HG03135 (cell line): ENCODE results near the gene CFAP46.

Experiments
- ATAC-seq: cut with Tn5 transposase; IDR thresholded peaks from one replicate; pipeline ENCODE4 v1.9.1; 2021; ENCODE audit warnings: mild to moderate bottlenecking, moderate library complexity; ENCODE audit not compliant: unreplicated experiment

CFAP46 gene

GRCh38 chr10:132865851-132866600 is 76.3 kb downstream of the CFAP46 start:
- ATAC-seq = no peak

- no peak for ATAC-seq
Measured at GRCh38 chr10:132865171-132865631, 77.2 kb downstream of the CFAP46 start.

DNA sequence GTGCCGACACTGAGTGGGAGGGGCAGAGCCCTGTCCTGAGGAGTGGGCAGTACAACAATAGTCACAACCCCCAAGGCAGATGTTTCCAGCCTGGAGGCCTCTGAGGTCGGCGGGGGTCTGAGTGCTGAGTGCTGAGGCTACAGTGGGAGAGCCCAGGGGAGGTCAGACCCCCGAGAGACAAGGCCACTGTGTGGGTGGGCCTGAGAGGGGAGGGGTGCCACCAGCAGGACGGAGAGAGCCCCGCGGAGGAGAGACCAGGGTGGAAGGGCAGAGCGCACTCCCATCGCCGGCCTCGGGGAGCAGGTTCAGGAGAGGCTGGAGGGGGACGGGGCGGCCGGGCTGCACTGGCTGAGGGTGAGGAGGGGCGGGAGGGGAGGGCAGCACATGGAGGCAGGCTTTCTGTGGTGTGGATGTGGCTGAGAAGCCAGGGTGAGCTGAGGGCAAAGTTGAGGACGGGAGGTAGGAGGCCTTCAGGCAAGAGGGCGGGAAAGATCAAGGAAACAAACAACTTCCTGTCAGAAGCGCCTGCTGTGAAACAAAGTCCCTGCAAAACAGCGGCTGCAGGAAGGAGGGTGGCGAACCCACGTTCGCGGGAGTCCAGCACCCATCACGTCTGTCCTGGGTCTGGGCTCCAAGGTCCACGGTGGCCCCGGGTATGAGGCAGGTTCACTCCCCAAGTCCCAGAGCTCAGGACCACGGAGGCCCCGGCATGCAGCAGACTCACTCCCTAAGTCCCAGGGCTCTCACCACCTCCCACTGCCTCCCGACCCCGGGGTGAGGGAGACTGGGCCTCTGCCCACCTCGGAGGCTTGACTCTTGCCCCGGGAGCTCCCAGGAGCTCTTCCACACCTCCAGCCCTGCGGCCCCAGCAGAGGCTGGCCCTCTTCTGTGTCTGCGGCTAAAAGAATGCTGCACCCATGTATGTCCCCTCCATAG is 79.6 kb downstream of the CFAP46 start:
- ATAC-seq = no peak

- no peak for ATAC-seq
Measured at GRCh38 chr10:132861884-132862461, 80.4 kb downstream of the CFAP46 start.

DNA sequence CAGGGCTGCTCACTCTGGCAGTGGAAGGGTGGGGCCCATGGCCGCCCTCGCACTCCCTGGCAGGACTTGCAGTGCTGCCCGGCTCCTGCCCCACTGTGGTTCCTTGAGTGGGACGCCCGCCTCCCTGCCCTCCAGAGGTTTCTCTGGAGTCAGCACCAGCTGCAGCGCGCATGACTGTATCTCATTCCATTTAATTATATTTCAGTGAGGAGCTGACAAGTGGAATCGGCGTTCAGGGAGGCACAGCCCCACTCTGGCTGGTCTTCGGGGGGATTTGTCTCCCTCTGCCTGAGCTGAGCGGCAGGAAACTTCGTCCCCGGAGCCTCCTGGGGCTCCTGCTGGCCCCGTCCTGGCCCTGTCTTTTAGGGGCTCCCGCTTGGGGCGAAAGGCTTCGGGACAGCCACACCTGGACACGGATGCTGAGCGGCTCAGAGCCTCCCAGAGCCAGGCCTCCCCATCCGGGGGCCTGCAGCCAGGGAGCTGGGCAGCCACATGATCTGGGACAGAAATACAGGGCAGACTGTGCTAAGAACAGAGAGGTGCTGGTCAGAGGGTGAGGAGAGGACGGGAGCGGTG is 81.2 kb downstream of the CFAP46 start:
- no peak for ATAC-seq

DNA sequence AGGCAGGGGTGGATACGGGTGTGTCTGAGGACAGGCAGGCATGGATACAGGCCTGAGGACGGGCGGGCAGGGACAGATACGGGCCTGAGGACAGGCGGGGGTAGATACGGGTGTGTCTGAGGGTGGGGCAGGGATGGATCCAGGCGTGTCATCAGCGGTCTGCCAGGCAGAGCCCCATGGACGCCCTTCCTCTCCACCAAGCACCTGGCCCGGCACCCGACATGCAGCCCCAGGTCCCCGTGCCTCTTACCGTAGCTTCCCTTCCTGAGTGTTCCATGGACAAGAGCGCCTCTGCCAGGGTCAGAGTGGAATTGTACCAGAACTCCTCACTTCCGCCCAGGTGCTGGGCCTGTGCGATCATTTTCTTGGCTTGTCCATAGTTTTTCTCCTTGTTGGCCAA is 81.8 kb downstream of the CFAP46 start:
- ATAC-seq = no peak

GRCh38 chr10:132859084-132859855 is 83.1 kb downstream of the CFAP46 start:
- no peak for ATAC-seq

GRCh38 chr10:132858121-132859081 is 84.0 kb downstream of the CFAP46 start:
- no peak for ATAC-seq

GRCh38 chr10:132856869-132857524 is 85.4 kb downstream of the CFAP46 start:
- no peak for ATAC-seq

GRCh38 chr10:132855889-132856288 is 86.5 kb downstream of the CFAP46 start:
- ATAC-seq = no peak

GRCh38 chr10:132851451-132851850 is 90.9 kb downstream of the CFAP46 start:
- ATAC-seq = no peak

- no peak for ATAC-seq
Measured at GRCh38 chr10:132850896-132851295, 91.5 kb downstream of the CFAP46 start.

DNA sequence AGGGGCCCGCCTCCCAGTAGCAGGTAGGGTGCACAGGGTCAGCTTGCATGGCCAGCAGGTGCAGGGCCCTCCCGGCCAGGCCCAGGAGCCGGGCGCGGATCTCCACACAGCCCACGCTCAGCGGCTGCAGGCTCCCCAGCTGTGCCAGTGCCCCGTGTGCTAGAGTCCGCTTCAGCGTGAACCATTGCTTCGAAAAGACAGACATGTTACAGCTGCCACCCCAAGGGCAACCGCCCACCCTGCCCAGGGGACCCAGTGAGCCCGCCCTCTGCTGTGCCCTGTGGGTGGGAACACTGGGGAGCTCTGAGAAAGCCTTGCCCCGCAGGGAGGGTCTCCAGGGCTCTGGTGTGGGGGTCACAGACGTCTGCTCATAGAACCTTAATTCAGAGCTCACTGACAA is 92.1 kb downstream of the CFAP46 start:
- ATAC-seq = no peak

DNA sequence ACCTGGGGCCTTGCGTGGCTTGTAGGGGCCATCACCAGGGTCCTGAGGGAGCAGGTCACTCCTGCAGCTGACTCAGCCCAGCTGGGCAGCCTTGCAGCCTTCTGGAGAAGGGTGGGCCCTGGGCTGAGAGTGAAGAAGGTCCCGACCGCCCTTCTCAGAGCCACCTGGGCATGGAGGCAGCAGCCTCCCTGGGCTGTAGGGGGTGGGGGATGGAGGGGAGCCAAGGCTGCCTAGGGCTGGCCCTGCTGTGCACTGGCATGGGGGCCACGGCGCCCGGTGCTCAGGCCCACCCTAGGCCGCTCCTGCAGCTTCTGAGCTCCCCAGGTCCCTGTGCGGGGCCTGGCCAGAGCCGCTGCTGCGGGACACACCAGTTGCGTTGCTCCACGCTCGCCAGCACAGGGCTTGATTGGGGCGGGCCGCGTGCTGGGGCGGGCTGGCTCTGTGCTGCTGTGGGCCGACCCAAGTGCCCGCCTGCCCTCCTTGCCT is 92.8 kb downstream of the CFAP46 start:
- no peak for ATAC-seq

GRCh38 chr10:132848951-132849545 is 93.3 kb downstream of the CFAP46 start:
- no peak for ATAC-seq

- no peak for ATAC-seq
Measured at GRCh38 chr10:132848291-132848701, 94.1 kb downstream of the CFAP46 start.

- ATAC-seq = no peak
Measured at GRCh38 chr10:132847856-132848255, 94.5 kb downstream of the CFAP46 start.

GRCh38 chr10:132847416-132847777 is 95.0 kb downstream of the CFAP46 start:
- ATAC-seq = no peak
